Adrenal gland (tissue), 12 donors: ENCODE measurements around the gene PIGB. TPM values are rescaled to one million over a fixed set of nuclear protein-coding genes. Genes with fewer than 3 reads are reported as not detected.
A peak's percentile ranks its signal among the peaks of the same experiment; 100 is the strongest.
"Not testable (repeated sequence)": the region's sequence is repeated elsewhere in the genome, so short reads cannot be mapped to it uniquely, and the experiment has no call there.

Source experiments
- DNase-seq, 7 donors: peaks; one replicate each; pipeline ENCODE4 v3.0.0-alpha.2; 2019 to 2020
- H3K27ac ChIP-seq, 5 donors: fragments of 200-600 bp; sonication (generic) in 4 of 5; 1 replicate in 3 of 5; 2 replicates in 2 of 5; pipeline versions ENCODE4 v1.5.1 to v1.8.0; 2016 to 2020; ENCODE audit warnings: mild to moderate bottlenecking in 1 of 5
- H3K27me3 ChIP-seq: fragments of 200-600 bp; 2 replicates; pipeline ENCODE4 v1.8.0; 2021
- H3K36me3 ChIP-seq, 2 donors: fragments of 200-600 bp; replicated peaks in 1 of 2; 1 replicate in 1 of 2; 2 replicates in 1 of 2; pipeline versions ENCODE4 v1.5.1 to v1.8.0; 2018 to 2022
- H3K4me1 ChIP-seq, 2 donors: fragments of 200-600 bp; replicated peaks in 1 of 2; 1 replicate in 1 of 2; 2 replicates in 1 of 2; pipeline versions ENCODE4 v1.5.1 to v1.8.0; 2018 to 2021
- H3K4me3 ChIP-seq, 4 donors: fragments of 200-600 bp; sonication (generic) in 3 of 4; one replicate each; pipeline ENCODE4 v1.5.1; 2016 to 2018
- H3K9me3 ChIP-seq, 3 donors: fragments of 200-600 bp; sonication (generic) in 1 of 3; replicated peaks in 1 of 3; 1 replicate in 2 of 3; 2 replicates in 1 of 3; pipeline versions ENCODE4 v1.5.1 to v1.8.0; 2016 to 2021
- CTCF ChIP-seq, 6 experiments: fragments of 450-650 bp in 4 of 6; fragments of 200-600 bp in 2 of 6; sonication (generic) in 1 of 6; IDR thresholded peaks; 1 replicate in 5 of 6; 2 replicates in 1 of 6; pipeline versions ENCODE4 v1.5.1 to v1.8.0; 2016 to 2021; ENCODE audit warnings: antibody characterized with exemption in 6 of 6, mild to moderate bottlenecking in 2 of 6, moderate library complexity in 1 of 6
- POLR2A ChIP-seq, 2 donors: fragments of 450-650 bp; IDR thresholded peaks; one replicate each; pipeline ENCODE4 v1.6.1; 2017; ENCODE audit warnings: antibody characterized with exemption in 2 of 2, mild to moderate bottlenecking in 2 of 2, moderate library complexity in 1 of 2
- WGBS, 4 donors: extraction: QIAGEN DNeasy Blood & Tissue Kit in 2 of 4; methylation state at CpG; one replicate each; pipeline versions ENCODE4 v1.1.5 to v1.1.7; 2013 to 2017; 5-methylcytosine and 5-hydroxymethylcytosine counted together
- intact Hi-C, 2 donors: fragments of 100-400 bp; cut with DNase I; formaldehyde crosslinking; loops; one replicate each; pipeline versions ENCODE4 v1.14.1 to v1.15.0; 2022 to 2023
- polyA plus RNA-seq, 3 donors: library from polyadenylated mRNA; stranded (reverse); fragments of 200-250 nt in 2 of 3; fragments of 350-450 nt in 1 of 3; fragmentation: Illumina TruSeq in 1 of 3; extraction: RNeasy Lipid Tissue Mini Kit (QIAGEN cat#74804) in 1 of 3; gene quantifications; one replicate each; pipeline ENCODE4 v1.2.3, GENCODE V29; 2013 to 2014
- total RNA-seq, 9 donors: library from RNA; depleted of rRNA in 4 of 9; stranded (reverse); fragments of >200 nt in 4 of 9; fragments of 120-200 nt in 1 of 9; fragmentation: NEBNext Ultra II Directional in 1 of 9; extraction: Animal tissue kit (Norgen Biotek cat#: 25700) in 1 of 9; gene quantifications; one replicate each; pipeline versions ENCODE4 v1.1.0 to v1.2.4, GENCODE V29; 2013 to 2023
- donor health status: healthy with polysubstance abuse.
- donor health status: Bipolar disorder and iron deficiency.
- donor health status: DM: yes; HTN: yes; CAD: no.
- donor health status: DM: no; HTN: no; CAD: no.
- donor health status: DM: no; HTN: no; CAD: no.
- donor health status: DM: yes; HTN: yes; CAD: no.

PIGB gene
- total and polyA plus RNA-seq, 12 donors = 9.5 to 33.8 (median 15.6) TPM

GRCh38 chr15:55281517-55282228, 37.3 kb upstream of the PIGB start:
- no peak for DNase-seq
- Histone ChIP-seq H3K4me1 (peaks cover 33 to 69% of the 10 kb centered on the region in 2 donors), H3K27ac (peak overlapping the region; percentile 32 to 85 (median 79)), H3K4me3 (no peak overlapping the region), H3K36me3 (no peaks in the 10 kb centered on the region), H3K27me3 (no peaks in the 10 kb centered on the region), H3K9me3 (no peaks in the 10 kb centered on the region)
- TF ChIP-seq POLR2A (IDR thresholded peaks at IDR 0.05) (no peak), CTCF (IDR thresholded peaks at IDR 0.05) (peak in 1 of 6 experiments; percentile 6)
- intact Hi-C loops = no loop called here

GRCh38 chr15:55282284-55282833, 36.7 kb upstream of the PIGB start:
- peak; percentile 65 to 85 (median 75) for DNase-seq
- Histone ChIP-seq H3K36me3 (no peaks in the 10 kb centered on the region), H3K4me1 (peaks cover 33 to 63% of the 10 kb centered on the region in 2 donors), H3K27me3 (no peaks in the 10 kb centered on the region), H3K4me3 (no peak overlapping the region), H3K27ac (peak overlapping the region; percentile 40 to 85 (median 79)), H3K9me3 (no peaks in the 10 kb centered on the region)
- 50 to 60% (median 55%) methylated on average over 3 to 5 of the region's 5 CpGs for WGBS, 4 donors
- intact Hi-C loops = no loop called here
- peak in 1 of 2 donors; percentile 15 for TF ChIP-seq POLR2A (IDR thresholded peaks at IDR 0.05)
- TF ChIP-seq CTCF (IDR thresholded peaks at IDR 0.05) = no peak

GRCh38 chr15:55283379-55284147, 35.5 kb upstream of the PIGB start:
- intact Hi-C loops = no loop called here
- peaks cover 33 to 62% of the 10 kb centered on the region in 2 donors for H3K4me1 ChIP-seq
- peak overlapping the region in 3 of 5 donors; percentile 79 to 85 (median 83) for H3K27ac ChIP-seq
- H3K4me3 ChIP-seq = no peak overlapping the region
- no peaks in the 10 kb centered on the region for H3K27me3 ChIP-seq
- WGBS, 4 donors = 56 to 65% (median 61%) methylated on average over 6 of the region's 6 CpGs
- H3K36me3 ChIP-seq = no peaks in the 10 kb centered on the region
- TF ChIP-seq CTCF (IDR thresholded peaks at IDR 0.05) = no peak
- no peak for TF ChIP-seq POLR2A (IDR thresholded peaks at IDR 0.05)
- H3K9me3 ChIP-seq = no peaks in the 10 kb centered on the region
- peak in 1 of 7 donors; percentile 26 for DNase-seq

GRCh38 chr15:55284426-55284825, 34.6 kb upstream of the PIGB start:
- Histone ChIP-seq H3K27ac (peak overlapping the region in 1 of 5 donors; percentile 85), H3K36me3 (no peaks in the 10 kb centered on the region), H3K27me3 (no peaks in the 10 kb centered on the region), H3K9me3 (no peaks in the 10 kb centered on the region), H3K4me3 (no peak overlapping the region), H3K4me1 (peaks cover 27 to 56% of the 10 kb centered on the region in 2 donors)
- no peak for DNase-seq
- 60 to 76% (median 68%) methylated on average over 1 of the region's 1 CpG for WGBS, 4 donors
- intact Hi-C loops = no loop called here
- TF ChIP-seq CTCF (IDR thresholded peaks at IDR 0.05) (no peak), POLR2A (IDR thresholded peaks at IDR 0.05) (no peak)

- intact Hi-C loops, DNase-seq, H3K27me3 ChIP-seq, H3K4me3 ChIP-seq, H3K27ac ChIP-seq, H3K9me3 ChIP-seq, H3K36me3 ChIP-seq: not testable (repeated sequence)
- H3K4me1 ChIP-seq = peaks cover 22 to 50% of the 10 kb centered on the region in 2 donors
- 95 to 98% (median 97%) methylated on average over 10 of the region's 10 CpGs for WGBS, 4 donors
These were observed 32.4 kb upstream of the PIGB start for GRCh38 chr15:55286442-55287189.
